ENCODE measurements around the gene TGM2. TPM values are rescaled to one million over a fixed set of nuclear protein-coding genes. Genes with fewer than 3 reads are reported as not detected.
"Not testable (repeated sequence)": the region's sequence is repeated elsewhere in the genome, so short reads cannot be mapped to it uniquely, and the experiment has no call there.

TGM2 gene
- total and polyA plus RNA-seq, 2 donors from 2014 or later = 44.6 to 611 TPM

DNA sequence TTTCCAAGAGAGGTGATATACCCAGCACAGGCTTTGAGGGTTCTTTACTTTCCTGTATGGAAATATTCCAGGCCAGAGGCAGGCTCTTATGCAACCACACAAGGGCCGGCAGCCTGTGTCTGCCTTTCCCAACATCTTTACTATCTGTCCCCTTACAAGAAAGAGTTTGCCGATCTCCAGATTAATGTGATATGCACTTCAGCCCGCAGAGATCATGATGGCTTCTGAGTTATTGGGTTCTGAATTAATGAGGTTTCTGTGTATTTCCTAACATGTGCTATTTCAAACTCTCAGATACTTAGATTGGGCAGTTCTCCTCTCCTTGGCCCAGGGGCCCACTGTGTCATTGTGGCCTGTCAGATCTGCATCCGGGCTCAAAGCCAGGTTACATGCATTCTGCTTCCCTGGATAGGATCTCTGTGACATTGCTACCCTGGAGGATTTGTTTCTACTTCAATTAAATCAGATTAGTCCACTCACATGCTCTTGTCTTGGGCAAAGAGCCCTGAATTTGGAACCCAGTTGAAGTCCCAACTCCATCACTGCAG is 56.6 kb downstream of the TGM2 start:
- Histone ChIP-seq H3K4me3 (ENCODE audit: low read length in 3 of 3) (no peak overlapping the region), H3K36me3 (ENCODE audit: control insufficient read depth in 2 of 3, insufficient read depth in 3 of 3, low read length in 3 of 3) (no peaks in the 10 kb centered on the region), H3K9me3 (ENCODE audit: control insufficient read depth in 2 of 3, insufficient read depth in 1 of 3, low read length in 3 of 3) (no peaks in the 10 kb centered on the region), H3K4me1 (ENCODE audit: control insufficient read depth in 2 of 3, insufficient read depth in 2 of 3, low read depth in 1 of 3, low read length in 3 of 3) (peaks cover 3 to 19% (median 18%) of the 10 kb centered on the region in 3 donors), H3K27me3 (ENCODE audit: control insufficient read depth, insufficient read depth, low read length) (no peaks in the 10 kb centered on the region), H3K27ac (ENCODE audit: low read depth in 2 of 2, low read length in 2 of 2) (peak overlapping the region; percentile 45 to 81), H3K9ac (ENCODE audit: low read length in 3 of 3) (no peak overlapping the region)
- TF ChIP-seq, protein P1, sequence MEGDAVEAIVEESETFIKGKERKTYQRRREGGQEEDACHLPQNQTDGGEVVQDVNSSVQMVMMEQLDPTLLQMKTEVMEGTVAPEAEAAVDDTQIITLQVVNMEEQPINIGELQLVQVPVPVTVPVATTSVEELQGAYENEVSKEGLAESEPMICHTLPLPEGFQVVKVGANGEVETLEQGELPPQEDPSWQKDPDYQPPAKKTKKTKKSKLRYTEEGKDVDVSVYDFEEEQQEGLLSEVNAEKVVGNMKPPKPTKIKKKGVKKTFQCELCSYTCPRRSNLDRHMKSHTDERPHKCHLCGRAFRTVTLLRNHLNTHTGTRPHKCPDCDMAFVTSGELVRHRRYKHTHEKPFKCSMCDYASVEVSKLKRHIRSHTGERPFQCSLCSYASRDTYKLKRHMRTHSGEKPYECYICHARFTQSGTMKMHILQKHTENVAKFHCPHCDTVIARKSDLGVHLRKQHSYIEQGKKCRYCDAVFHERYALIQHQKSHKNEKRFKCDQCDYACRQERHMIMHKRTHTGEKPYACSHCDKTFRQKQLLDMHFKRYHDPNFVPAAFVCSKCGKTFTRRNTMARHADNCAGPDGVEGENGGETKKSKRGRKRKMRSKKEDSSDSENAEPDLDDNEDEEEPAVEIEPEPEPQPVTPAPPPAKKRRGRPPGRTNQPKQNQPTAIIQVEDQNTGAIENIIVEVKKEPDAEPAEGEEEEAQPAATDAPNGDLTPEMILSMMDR (IDR thresholded peaks at IDR 0.05; ENCODE audit: borderline replicate concordance, extremely low read depth, insufficient read depth) = no peak
- no peak for DNase-seq
- no peak for FAIRE-seq
- intact Hi-C loops (cut with DNase I) = no loop called here

DNA sequence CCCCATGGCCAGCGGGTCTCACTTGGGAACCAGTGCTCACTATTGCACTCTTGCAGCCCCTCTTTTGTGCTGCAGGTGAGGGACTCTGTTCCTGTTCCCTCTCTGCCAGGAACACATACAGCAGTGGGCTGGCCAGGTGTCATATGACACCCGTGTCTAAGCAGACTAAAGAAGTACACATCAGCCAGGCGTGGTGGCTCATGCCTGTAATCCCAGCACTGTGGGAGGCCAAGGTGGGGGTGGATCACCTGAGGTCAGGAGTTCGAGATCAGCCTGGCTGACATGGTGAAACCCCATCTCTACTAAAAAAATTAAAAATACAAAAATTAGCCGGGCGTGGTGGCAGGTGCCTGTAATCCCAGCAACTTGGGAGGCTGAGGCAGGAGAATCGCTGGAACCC is 57.2 kb downstream of the TGM2 start:
- H3K36me3 ChIP-seq (ENCODE audit: control insufficient read depth in 2 of 3, insufficient read depth in 3 of 3, low read length in 3 of 3); DNase-seq; H3K27me3 ChIP-seq (ENCODE audit: control insufficient read depth, insufficient read depth, low read length); H3K27ac ChIP-seq (ENCODE audit: low read depth in 2 of 2, low read length in 2 of 2); H3K9me3 ChIP-seq (ENCODE audit: control insufficient read depth in 2 of 3, insufficient read depth in 1 of 3, low read length in 3 of 3); H3K4me3 ChIP-seq (ENCODE audit: low read length in 3 of 3); FAIRE-seq; intact Hi-C loops (cut with DNase I); H3K9ac ChIP-seq (ENCODE audit: low read length in 3 of 3): not testable (repeated sequence)
- H3K4me1 ChIP-seq (ENCODE audit: control insufficient read depth in 2 of 3, insufficient read depth in 2 of 3, low read depth in 1 of 3, low read length in 3 of 3) = peaks cover 3 to 19% (median 18%) of the 10 kb centered on the region in 3 donors

GRCh38 chr20:38107386-38107785 is 57.7 kb downstream of the TGM2 start:
- H3K9ac ChIP-seq (ENCODE audit: low read length in 3 of 3); H3K9me3 ChIP-seq (ENCODE audit: control insufficient read depth in 2 of 3, insufficient read depth in 1 of 3, low read length in 3 of 3); DNase-seq; H3K27me3 ChIP-seq (ENCODE audit: control insufficient read depth, insufficient read depth, low read length); FAIRE-seq; H3K36me3 ChIP-seq (ENCODE audit: control insufficient read depth in 2 of 3, insufficient read depth in 3 of 3, low read length in 3 of 3); intact Hi-C loops (cut with DNase I); H3K4me3 ChIP-seq (ENCODE audit: low read length in 3 of 3); H3K27ac ChIP-seq (ENCODE audit: low read depth in 2 of 2, low read length in 2 of 2): not testable (repeated sequence)
- peaks cover 3 to 19% (median 18%) of the 10 kb centered on the region in 3 donors for H3K4me1 ChIP-seq (ENCODE audit: control insufficient read depth in 2 of 3, insufficient read depth in 2 of 3, low read depth in 1 of 3, low read length in 3 of 3)

DNA sequence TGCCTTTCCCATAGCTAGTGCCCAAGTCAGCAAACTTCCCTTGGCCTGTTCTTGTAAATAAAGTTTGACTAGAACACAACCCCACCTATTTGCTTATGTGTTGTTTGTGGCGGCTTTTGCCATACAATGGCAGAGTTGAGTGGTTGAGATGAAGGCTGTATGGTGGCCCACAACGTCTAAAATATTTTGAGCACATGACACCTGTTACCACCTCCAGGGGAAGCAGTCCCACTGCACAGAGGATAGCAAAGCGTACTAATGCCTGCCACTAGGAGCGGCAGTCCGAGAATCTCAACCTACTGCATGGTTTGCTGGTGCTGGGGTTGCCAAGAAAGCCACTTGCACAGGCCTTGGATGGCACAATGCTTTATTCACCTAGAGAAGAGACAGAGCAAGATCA is 58.6 kb downstream of the TGM2 start:
- intact Hi-C loops (cut with DNase I) = no loop called here
- FAIRE-seq = no peak
- Histone ChIP-seq H3K36me3 (ENCODE audit: control insufficient read depth in 2 of 3, insufficient read depth in 3 of 3, low read length in 3 of 3) (no peaks in the 10 kb centered on the region), H3K27ac (ENCODE audit: low read depth in 2 of 2, low read length in 2 of 2) (no peak overlapping the region), H3K4me3 (ENCODE audit: low read length in 3 of 3) (no peak overlapping the region), H3K27me3 (ENCODE audit: control insufficient read depth, insufficient read depth, low read length) (no peaks in the 10 kb centered on the region), H3K4me1 (ENCODE audit: control insufficient read depth in 2 of 3, insufficient read depth in 2 of 3, low read depth in 1 of 3, low read length in 3 of 3) (peaks cover 3 to 19% (median 18%) of the 10 kb centered on the region in 3 donors), H3K9ac (ENCODE audit: low read length in 3 of 3) (no peak overlapping the region), H3K9me3 (ENCODE audit: control insufficient read depth in 2 of 3, insufficient read depth in 1 of 3, low read length in 3 of 3) (no peaks in the 10 kb centered on the region)
- TF ChIP-seq, protein P1 (IDR thresholded peaks at IDR 0.05; ENCODE audit: borderline replicate concordance, extremely low read depth, insufficient read depth) = no peak
- DNase-seq = no peak

Data from kidney (tissue), 14 donors.